HepG2 (cell line): Measurements from ENCODE around the gene ISCU. TPM values are rescaled to one million over a fixed set of nuclear protein-coding genes. Genes with fewer than 3 reads are reported as not detected.

Source experiments
- ARNTL ChIP-seq: sonication (generic); formaldehyde crosslinking; IDR thresholded peaks from 2 replicates; pipeline ENCODE4 v1.4.0; 2020; ENCODE audit warnings: mild to moderate bottlenecking, missing genetic modification reagents
- BCL6 ChIP-seq: IDR thresholded peaks from 2 replicates; pipeline ENCODE4 v1.6.1; 2016; ENCODE audit warnings: missing genetic modification reagents, missing compliant biosample characterization
- DMAP1 ChIP-seq: IDR thresholded peaks from 2 replicates; pipeline ENCODE4 v1.6.1; 2016
- E2F5 ChIP-seq: sonication (generic); formaldehyde crosslinking; conservative IDR thresholded peaks from 2 replicates; pipeline ENCODE4 v1.4.0; 2020; ENCODE audit warnings: missing genetic modification reagents
- EEA1 ChIP-seq: sonication (generic); formaldehyde crosslinking; IDR thresholded peaks from 2 replicates; pipeline ENCODE4 v1.5.1; 2020; ENCODE audit warnings: mild to moderate bottlenecking, missing genetic modification reagents, borderline replicate concordance
- ELF4 ChIP-seq: sonication (generic); formaldehyde crosslinking; IDR thresholded peaks from 2 replicates; pipeline ENCODE4 v1.5.0; 2020; ENCODE audit warnings: missing genetic modification reagents, mild to moderate bottlenecking, moderate library complexity, borderline replicate concordance
- FOXK1 ChIP-seq: sonication (generic); formaldehyde crosslinking; IDR thresholded peaks from 2 replicates; pipeline ENCODE4 v1.4.0; 2020; ENCODE audit warnings: low read depth, missing genetic modification reagents, borderline replicate concordance
- FOXO1 ChIP-seq: sonication (generic); formaldehyde crosslinking; IDR thresholded peaks from 2 replicates; pipeline ENCODE4 v1.4.0; 2020; ENCODE audit warnings: missing genetic modification reagents
- KDM5A ChIP-seq: fragments of 200-600 bp; sonication (generic); IDR thresholded peaks from 2 replicates; pipeline ENCODE4 v1.7.0; 2018; ENCODE audit warnings: antibody characterized with exemption, mild to moderate bottlenecking, low read length, borderline replicate concordance
- KMT2A ChIP-seq: sonication (generic); formaldehyde crosslinking; IDR thresholded peaks from 2 replicates; pipeline ENCODE4 v1.4.0; 2020; ENCODE audit warnings: missing genetic modification reagents
- MED1 ChIP-seq: sonication (generic); formaldehyde crosslinking; IDR thresholded peaks from 2 replicates; pipeline ENCODE4 v1.4.0; 2020; ENCODE audit warnings: missing genetic modification reagents
- NR3C1 ChIP-seq: sonication (generic); formaldehyde crosslinking; IDR thresholded peaks from 2 replicates; pipeline ENCODE4 v1.4.0; 2020; ENCODE audit warnings: missing genetic modification reagents
- RFXAP ChIP-seq: sonication (generic); formaldehyde crosslinking; IDR thresholded peaks from 2 replicates; pipeline ENCODE4 v1.4.0; 2020; ENCODE audit warnings: missing genetic modification reagents, borderline replicate concordance
- TBL1XR1 ChIP-seq: fragments of 150-350 bp; IDR thresholded peaks from 2 replicates; pipeline ENCODE4 v1.6.1; 2014; ENCODE audit warnings: borderline replicate concordance, low read length; ENCODE audit not compliant: partially characterized antibody
- ZBTB25 ChIP-seq: IDR thresholded peaks from 2 replicates; pipeline ENCODE4 v1.6.1; 2018; ENCODE audit warnings: missing genetic modification reagents
- ZMYM2 ChIP-seq: sonication (generic); formaldehyde crosslinking; IDR thresholded peaks from 2 replicates; pipeline ENCODE4 v1.8.0; 2022; ENCODE audit warnings: mild to moderate bottlenecking, missing genetic modification reagents
- ZNF17 ChIP-seq: sonication (generic); formaldehyde crosslinking; IDR thresholded peaks from 2 replicates; pipeline ENCODE4 v1.5.0; 2020; ENCODE audit warnings: mild to moderate bottlenecking, missing genetic modification reagents
- ZNF563 ChIP-seq: sonication (generic); formaldehyde crosslinking; IDR thresholded peaks from 2 replicates; pipeline ENCODE4 v1.8.0; 2022; ENCODE audit warnings: mild to moderate bottlenecking, moderate library complexity, missing genetic modification reagents
- ZNF605 ChIP-seq: sonication (generic); formaldehyde crosslinking; IDR thresholded peaks from 2 replicates; pipeline ENCODE4 v1.8.0; 2022; ENCODE audit warnings: mild to moderate bottlenecking, missing genetic modification reagents
- ZSCAN12 ChIP-seq: sonication (generic); formaldehyde crosslinking; IDR thresholded peaks from 2 replicates; pipeline ENCODE4 v1.9.0; 2021; ENCODE audit warnings: mild to moderate bottlenecking, missing genetic modification reagents
- polyA plus RNA-seq, 8 experiments: library from polyadenylated mRNA; depleted of rRNA in 3 of 8; stranded (reverse) in 7 of 8; unstranded in 1 of 8; fragments of >200 nt; fragmentation: Illumina TruSeq in 4 of 8; extraction: Trizol in 4 of 8; gene quantifications; 2 replicates each; pipeline versions ENCODE4 v1.2.1 to v1.2.3, GENCODE V29; 2011 to 2016; ENCODE audit warnings: low read depth in 4 of 8, missing spikeins in 1 of 8, mixed read lengths in 1 of 8; ENCODE audit not compliant: insufficient read depth in 1 of 8
- total RNA-seq, 5 experiments: library from RNA; depleted of rRNA; stranded (reverse); fragments of >200 nt; fragmentation: Illumina TruSeq; extraction: Trizol; gene quantifications; 2 replicates each; pipeline ENCODE4 v1.2.3, GENCODE V29; 2016; ENCODE audit warnings: low read depth in 1 of 5

The ISCU gene
- total and polyA plus RNA-seq, 2 of the 13 experiments (the other 11 are each of a cell fraction or from before 2014, with no cell fraction given): 94.4 to 107 TPM

- TF ChIP-seq ZBTB25 (CRISPR knock-in tag): no peak; the same call in 1 of the 2 replicates
- no peak for TF ChIP-seq KMT2A (CRISPR knock-in tag)
- peak; percentile 94 for TF ChIP-seq ZNF563 (CRISPR knock-in tag)
- peak; percentile 25 for TF ChIP-seq FOXO1
- peak; percentile 71; the same call in 1 of the 2 replicates for TF ChIP-seq KDM5A
- no peak for TF ChIP-seq DMAP1
- no peak for TF ChIP-seq ZNF605
- TF ChIP-seq BCL6 (CRISPR knock-in tag): no peak
- TF ChIP-seq E2F5 (CRISPR knock-in tag): peak; percentile 95
- TF ChIP-seq EEA1: 0 out of 2 replicates have a peak, but pooled peaks have one; percentile 71
- TF ChIP-seq NR3C1 (CRISPR knock-in tag): no peak
- no peak for TF ChIP-seq TBL1XR1
- peak; percentile 69 for TF ChIP-seq MED1 (CRISPR knock-in tag)
- TF ChIP-seq ELF4 (CRISPR knock-in tag): no peak
- TF ChIP-seq ARNTL (CRISPR knock-in tag): no peak
- no peak for TF ChIP-seq ZSCAN12 (CRISPR knock-in tag)
- TF ChIP-seq ZNF17: no peak
- 0 out of 2 replicates have a peak, but pooled peaks have one; percentile 23 for TF ChIP-seq RFXAP (CRISPR knock-in tag)
- peak; percentile 81; the same call in 1 of the 2 replicates for TF ChIP-seq FOXK1 (CRISPR knock-in tag)
- TF ChIP-seq ZMYM2: no peak
Observed at GRCh38 chr12:108562348-108563135, at the start of gene ISCU (continued).
